Loucy (cell line): ENCODE data around the gene RPS5.
"Not testable (repeated sequence)": the region's sequence is repeated elsewhere in the genome, so short reads cannot be mapped to it uniquely, and the experiment has no call there.

ENCODE experiments used
- H2AFZ ChIP-seq: fragments of 200-600 bp; sonication (generic); 2 replicates; pipeline ENCODE4 v1.6.0; 2016; ENCODE audit warnings: antibody characterized with exemption, mild to moderate bottlenecking, low read length, moderate library complexity
- H3F3A ChIP-seq: fragments of 200-600 bp; 2 replicates; pipeline ENCODE4 v1.6.0; 2016; ENCODE audit warnings: antibody characterized with exemption, low read depth, mild to moderate bottlenecking
- H3K27me3 ChIP-seq: fragments of 200-600 bp; sonication (generic); 2 replicates; pipeline ENCODE4 v1.6.1; 2014; ENCODE audit warnings: low read length, mild to moderate bottlenecking; ENCODE audit not compliant: insufficient read depth, poor library complexity, severe bottlenecking
- H3K36me3 ChIP-seq: fragments of 200-600 bp; sonication (generic); 2 replicates; pipeline ENCODE4 v1.6.1; 2016; ENCODE audit warnings: low read length; ENCODE audit not compliant: insufficient read depth
- H3K4me1 ChIP-seq: fragments of 200-600 bp; sonication (generic); 2 replicates; pipeline ENCODE4 v1.5.1; 2014; ENCODE audit warnings: low read length, mild to moderate bottlenecking; ENCODE audit not compliant: insufficient read depth, poor library complexity, severe bottlenecking
- H3K4me2 ChIP-seq: fragments of 200-600 bp; sonication (generic); 2 replicates; pipeline ENCODE4 v1.6.0; 2014; ENCODE audit warnings: antibody characterized with exemption, low read length, low read depth, mild to moderate bottlenecking; ENCODE audit not compliant: poor library complexity, severe bottlenecking
- H3K4me3 ChIP-seq: fragments of 200-600 bp; sonication (generic); 2 replicates; pipeline ENCODE4 v1.5.1; 2014; ENCODE audit warnings: low read length, mild to moderate bottlenecking, mixed read lengths; ENCODE audit not compliant: poor library complexity, severe bottlenecking
- H3K79me2 ChIP-seq: fragments of 200-600 bp; sonication (generic); 2 replicates; pipeline ENCODE4 v1.6.1; 2014; ENCODE audit warnings: low read length; ENCODE audit not compliant: insufficient read depth
- H3K9ac ChIP-seq: fragments of 200-600 bp; sonication (generic); 2 replicates; pipeline ENCODE4 v1.6.0; 2014; ENCODE audit warnings: mild to moderate bottlenecking, low read depth, low read length, moderate library complexity; ENCODE audit not compliant: poor library complexity, severe bottlenecking
- H3K9me2 ChIP-seq: fragments of 200-600 bp; sonication (generic); replicated peaks from 2 replicates; pipeline ENCODE4 v1.6.1; 2016; ENCODE audit warnings: low read depth, low read length, mixed read lengths
- H3K9me3 ChIP-seq: fragments of 200-600 bp; sonication (generic); 2 replicates; pipeline ENCODE4 v1.6.1; 2014; ENCODE audit warnings: mild to moderate bottlenecking, antibody characterized with exemption, low read length, low read depth; ENCODE audit not compliant: insufficient read depth
- H4K20me1 ChIP-seq: fragments of 200-600 bp; sonication (generic); 2 replicates; pipeline ENCODE4 v1.6.0; 2014; ENCODE audit warnings: antibody characterized with exemption, low read length, mild to moderate bottlenecking; ENCODE audit not compliant: insufficient read depth, poor library complexity, severe bottlenecking
- CTCF ChIP-seq: fragments of 200-600 bp; sonication (generic); conservative IDR thresholded peaks from 2 replicates; pipeline ENCODE4 v1.5.1; 2014; ENCODE audit warnings: mild to moderate bottlenecking, antibody characterized with exemption, low read length
- EZH2phosphoT487 ChIP-seq: fragments of 200-600 bp; IDR thresholded peaks from 2 replicates; pipeline ENCODE4 v1.6.1; 2018; ENCODE audit warnings: antibody characterized with exemption, mild to moderate bottlenecking, moderate library complexity, borderline replicate concordance

RPS5 gene

GRCh38 chr19:58434217-58434616, 47.1 kb downstream of the RPS5 start:
- H3K9me2 ChIP-seq, result no peaks in the 10 kb centered on the region

GRCh38 chr19:58439576-58440554, 52.8 kb downstream of the RPS5 start, which contains the start of gene ZNF132:
Gene ZNF132 (minus strand): TSS chr19:58440153. CDS start chr19:58439821, 332 bp downstream.
- H3K4me3 ChIP-seq, result no peak within 1 kb of the TSS
- H3K4me1 ChIP-seq, result no peaks in the 10 kb centered on the region
- H4K20me1 ChIP-seq, result no peaks in the 10 kb centered on the region
- H3K27me3 ChIP-seq, result no peaks in the 10 kb centered on the region
- H3K4me2 ChIP-seq, result no peak within 1 kb of the TSS
- H3K9me2 ChIP-seq, result no peaks in the 10 kb centered on the region
- no peaks in the 10 kb centered on the region for H3K79me2 ChIP-seq
- no peak within 1 kb of the TSS for H3K9ac ChIP-seq
- peaks cover 10% of the 10 kb centered on the region; the same call in 1 of the 2 replicates for H3K9me3 ChIP-seq
- no peak within 1 kb of the TSS for H2AFZ ChIP-seq
- TF ChIP-seq EZH2phosphoT487 (no peak), CTCF (no peak)
- H3F3A ChIP-seq, result no peaks in the 10 kb centered on the region
- H3K36me3 ChIP-seq, result no peaks in the 10 kb centered on the region

More at GRCh38 chr19:58434217-58434616, 47.1 kb downstream of the RPS5 start:
- H3K9ac ChIP-seq, result no peak overlapping the region
- H3K4me2 ChIP-seq, result no peak overlapping the region
- no peaks in the 10 kb centered on the region for H3K27me3 ChIP-seq
- no peaks in the 10 kb centered on the region for H3K79me2 ChIP-seq
- no peak for TF ChIP-seq EZH2phosphoT487
- TF ChIP-seq CTCF, result no peak
- H3K9me3 ChIP-seq, result peaks cover 25% of the 10 kb centered on the region; the same call in 1 of the 2 replicates
- H2AFZ ChIP-seq, result no peak overlapping the region
- H4K20me1 ChIP-seq, result no peaks in the 10 kb centered on the region
- H3K4me3 ChIP-seq, result no peak overlapping the region
- H3F3A ChIP-seq, result no peaks in the 10 kb centered on the region
- H3K4me1 ChIP-seq, result no peaks in the 10 kb centered on the region
- H3K36me3 ChIP-seq, result no peaks in the 10 kb centered on the region

GRCh38 chr19:58440556-58440955, 53.5 kb downstream of the RPS5 start:
- H3K9ac ChIP-seq, result no peak overlapping the region
- no peaks in the 10 kb centered on the region for H3F3A ChIP-seq
- no peak for TF ChIP-seq EZH2phosphoT487
- no peak for TF ChIP-seq CTCF
- H3K9me2 ChIP-seq, result no peaks in the 10 kb centered on the region
- H3K4me2 ChIP-seq, result no peak overlapping the region
- H3K4me3 ChIP-seq, result no peak overlapping the region
- H3K4me1 ChIP-seq, result no peaks in the 10 kb centered on the region
- no peaks in the 10 kb centered on the region for H4K20me1 ChIP-seq
- no peaks in the 10 kb centered on the region for H3K36me3 ChIP-seq
- no peak overlapping the region for H2AFZ ChIP-seq
- peaks cover 8% of the 10 kb centered on the region; the same call in 1 of the 2 replicates for H3K9me3 ChIP-seq
- no peaks in the 10 kb centered on the region for H3K79me2 ChIP-seq
- H3K27me3 ChIP-seq, result no peaks in the 10 kb centered on the region

DNA sequence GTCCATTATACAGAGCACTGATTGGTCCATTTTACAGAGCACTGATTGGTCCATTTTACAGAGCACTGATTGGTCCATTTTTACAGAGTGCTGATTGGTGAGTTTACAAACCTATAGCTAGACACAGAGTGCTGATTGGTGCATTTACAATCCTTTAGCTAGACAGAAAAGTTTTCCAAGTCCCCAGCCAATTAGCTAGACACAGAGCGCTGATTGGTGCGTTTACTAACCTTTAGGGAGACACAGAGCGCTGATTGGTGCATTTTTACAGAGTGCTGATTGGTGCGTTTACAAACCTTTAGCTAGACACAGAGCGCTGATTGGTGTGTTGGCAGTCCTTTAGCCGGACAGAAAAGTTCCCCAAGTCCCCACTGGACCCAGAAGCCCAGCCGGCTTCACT, 55.9 kb downstream of the RPS5 start:
- not testable (repeated sequence) for H3K9me3 ChIP-seq, H3K4me3 ChIP-seq, H3K79me2 ChIP-seq, H3K4me2 ChIP-seq, H3K36me3 ChIP-seq, H4K20me1 ChIP-seq, H3K27me3 ChIP-seq, H3K9ac ChIP-seq, H3K4me1 ChIP-seq, H3F3A ChIP-seq, H2AFZ ChIP-seq, H3K9me2 ChIP-seq
